ENCODE data around the gene RAMP3. TPM values are rescaled to one million over a fixed set of nuclear protein-coding genes. Genes with fewer than 3 reads are reported as not detected.
A peak's percentile ranks its signal among the peaks of the same experiment; 100 is the strongest.

RAMP3 gene
- total RNA-seq, 2 donors from 2014 or later, result not detected

GRCh38 chr7:45217358-45217757, 59.8 kb downstream of the RAMP3 start:
- DNase-seq, result peak; percentile 81
- Histone ChIP-seq H3K9me3 (ENCODE audit: control insufficient read depth, low read length) (no peaks in the 10 kb centered on the region), H3K36me3 (ENCODE audit: control insufficient read depth, insufficient read depth, low read length) (no peaks in the 10 kb centered on the region), H3K4me1 (ENCODE audit: control insufficient read depth, insufficient read depth, low read length) (no peaks in the 10 kb centered on the region), H3K27ac (ENCODE audit: low read depth, low read length) (no peak overlapping the region), H3K9ac (ENCODE audit: extremely low read depth, low read length, poor library complexity, severe bottlenecking) (no peak overlapping the region), H3K4me3 (ENCODE audit: low read length) (no peak overlapping the region), H3K27me3 (ENCODE audit: control insufficient read depth, insufficient read depth, low read length, poor library complexity, severe bottlenecking) (no peaks in the 10 kb centered on the region)
- Mint-ChIP-seq H3K27me3 (ENCODE audit: insufficient read depth) (peaks cover 9% of the 10 kb centered on the region), H3K9me3 (no peaks in the 10 kb centered on the region), H3K27ac (no peak overlapping the region), H3K4me3 (no peak overlapping the region), H3K4me1 (peaks cover 9% of the 10 kb centered on the region), H3K36me3 (ENCODE audit: low read depth) (no peaks in the 10 kb centered on the region)
- TF ChIP-seq, protein P1, sequence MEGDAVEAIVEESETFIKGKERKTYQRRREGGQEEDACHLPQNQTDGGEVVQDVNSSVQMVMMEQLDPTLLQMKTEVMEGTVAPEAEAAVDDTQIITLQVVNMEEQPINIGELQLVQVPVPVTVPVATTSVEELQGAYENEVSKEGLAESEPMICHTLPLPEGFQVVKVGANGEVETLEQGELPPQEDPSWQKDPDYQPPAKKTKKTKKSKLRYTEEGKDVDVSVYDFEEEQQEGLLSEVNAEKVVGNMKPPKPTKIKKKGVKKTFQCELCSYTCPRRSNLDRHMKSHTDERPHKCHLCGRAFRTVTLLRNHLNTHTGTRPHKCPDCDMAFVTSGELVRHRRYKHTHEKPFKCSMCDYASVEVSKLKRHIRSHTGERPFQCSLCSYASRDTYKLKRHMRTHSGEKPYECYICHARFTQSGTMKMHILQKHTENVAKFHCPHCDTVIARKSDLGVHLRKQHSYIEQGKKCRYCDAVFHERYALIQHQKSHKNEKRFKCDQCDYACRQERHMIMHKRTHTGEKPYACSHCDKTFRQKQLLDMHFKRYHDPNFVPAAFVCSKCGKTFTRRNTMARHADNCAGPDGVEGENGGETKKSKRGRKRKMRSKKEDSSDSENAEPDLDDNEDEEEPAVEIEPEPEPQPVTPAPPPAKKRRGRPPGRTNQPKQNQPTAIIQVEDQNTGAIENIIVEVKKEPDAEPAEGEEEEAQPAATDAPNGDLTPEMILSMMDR (conservative IDR thresholded peaks at IDR 0.05), result peak; percentile 79
- 46 to 56% methylated on average over 4 to 6 of the region's 6 CpGs for WGBS, 2 experiments (ENCODE audit: insufficient coverage in 1 of 2, insufficient read length in 1 of 2)

GRCh38 chr7:45219130-45219529, 61.5 kb downstream of the RAMP3 start:
- Mint-ChIP-seq H3K9me3 (no peaks in the 10 kb centered on the region), H3K4me1 (peaks cover 9% of the 10 kb centered on the region), H3K27ac (no peak overlapping the region), H3K36me3 (ENCODE audit: low read depth) (no peaks in the 10 kb centered on the region), H3K4me3 (no peak overlapping the region), H3K27me3 (ENCODE audit: insufficient read depth) (peaks cover 9% of the 10 kb centered on the region)
- Histone ChIP-seq H3K9me3 (ENCODE audit: control insufficient read depth, low read length) (no peaks in the 10 kb centered on the region), H3K27ac (ENCODE audit: low read depth, low read length) (no peak overlapping the region), H3K36me3 (ENCODE audit: control insufficient read depth, insufficient read depth, low read length) (no peaks in the 10 kb centered on the region), H3K9ac (ENCODE audit: extremely low read depth, low read length, poor library complexity, severe bottlenecking) (no peak overlapping the region), H3K4me3 (ENCODE audit: low read length) (no peak overlapping the region), H3K4me1 (ENCODE audit: control insufficient read depth, insufficient read depth, low read length) (no peaks in the 10 kb centered on the region), H3K27me3 (ENCODE audit: control insufficient read depth, insufficient read depth, low read length, poor library complexity, severe bottlenecking) (no peaks in the 10 kb centered on the region)
- TF ChIP-seq, protein P1 (conservative IDR thresholded peaks at IDR 0.05), result no peak
- 93 to 100% methylated on average over 6 to 12 of the region's 12 CpGs for WGBS, 2 experiments (ENCODE audit: insufficient coverage in 1 of 2, insufficient read length in 1 of 2)
- peak; percentile 45 for DNase-seq

DNA sequence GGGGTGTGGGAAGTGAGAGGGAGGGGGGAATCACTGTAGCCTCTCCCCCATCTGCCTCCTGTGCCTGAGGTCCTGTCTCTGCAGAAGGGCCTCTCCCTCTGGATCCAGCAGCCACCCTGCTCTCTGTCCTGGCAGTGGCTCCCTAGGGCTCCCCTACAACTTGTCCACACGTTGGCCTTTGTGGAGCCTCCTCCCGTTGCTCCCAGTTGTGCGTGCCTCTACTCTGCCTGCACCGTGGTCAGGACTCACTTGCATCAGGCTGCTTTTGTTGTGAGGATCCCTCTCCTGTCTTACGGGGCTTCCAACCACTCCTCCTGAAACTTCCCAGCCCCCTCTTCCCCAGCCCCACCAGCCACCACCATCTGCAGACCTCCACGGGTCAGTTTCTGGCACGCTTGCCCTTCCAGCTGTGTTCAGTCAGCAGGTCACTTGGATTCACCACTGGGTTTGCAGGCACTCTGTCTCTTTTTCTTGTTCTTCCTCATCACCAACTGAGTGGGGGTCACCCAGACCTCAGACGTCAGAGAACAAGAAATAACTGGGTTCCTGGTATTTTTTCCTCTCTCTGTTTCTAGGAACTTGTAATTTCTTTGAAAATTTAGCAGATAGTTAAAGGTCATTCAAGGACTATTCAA, 62.3 kb downstream of the RAMP3 start:
- Histone ChIP-seq H3K36me3 (ENCODE audit: control insufficient read depth, insufficient read depth, low read length) (no peaks in the 10 kb centered on the region), H3K9me3 (ENCODE audit: control insufficient read depth, low read length) (no peaks in the 10 kb centered on the region), H3K4me1 (ENCODE audit: control insufficient read depth, insufficient read depth, low read length) (no peaks in the 10 kb centered on the region), H3K27ac (ENCODE audit: low read depth, low read length) (no peak overlapping the region), H3K4me3 (ENCODE audit: low read length) (no peak overlapping the region), H3K9ac (ENCODE audit: extremely low read depth, low read length, poor library complexity, severe bottlenecking) (no peak overlapping the region), H3K27me3 (ENCODE audit: control insufficient read depth, insufficient read depth, low read length, poor library complexity, severe bottlenecking) (no peaks in the 10 kb centered on the region)
- no peak overlapping the region for H3K27ac Mint-ChIP-seq
- H3K36me3 Mint-ChIP-seq (ENCODE audit: low read depth), result no peaks in the 10 kb centered on the region
- TF ChIP-seq, protein P1 (conservative IDR thresholded peaks at IDR 0.05), result no peak
- H3K27me3 Mint-ChIP-seq (ENCODE audit: insufficient read depth), result peaks cover 9% of the 10 kb centered on the region
- no peaks in the 10 kb centered on the region for H3K9me3 Mint-ChIP-seq
- WGBS, 2 experiments (ENCODE audit: insufficient coverage in 1 of 2, insufficient read length in 1 of 2), result 57 to 78% methylated on average over 7 to 8 of the region's 8 CpGs
- DNase-seq, result peak; percentile 50
- no peak overlapping the region for H3K4me3 Mint-ChIP-seq
- H3K4me1 Mint-ChIP-seq, result peaks cover 9% of the 10 kb centered on the region
